Activated T-cell treated with anti-CD3 and anti-CD28 coated beads, Interleukin-2, amount 50 U/mL, for 4 hours (primary cell): ENCODE measurements around the gene ZNF496. TPM values are rescaled to one million over a fixed set of nuclear protein-coding genes. Genes with fewer than 3 reads are reported as not detected.
"Not testable (repeated sequence)": the region's sequence is repeated elsewhere in the genome, so short reads cannot be mapped to it uniquely, and the experiment has no call there.

ENCODE experiments used
- ATAC-seq, 2 donors: fragments of 200-7000 bp; cut with Tn5 transposase; one replicate each; pipeline ENCODE4 v1.10.0; 2021
- DNase-seq: peaks from one replicate; pipeline ENCODE4 v3.0.0-alpha.2; 2020
- H3K27me3 Mint-ChIP-seq: one replicate; pipeline ENCODE4 v1.8.0; 2021; ENCODE audit warnings: low read depth, mixed read lengths
- H3K36me3 Mint-ChIP-seq: one replicate; pipeline ENCODE4 v1.8.0; 2022; ENCODE audit warnings: mixed read lengths; ENCODE audit not compliant: insufficient read depth
- H3K4me1 Mint-ChIP-seq: one replicate; pipeline ENCODE4 v1.8.0; 2021; ENCODE audit warnings: low read depth, mixed read lengths
- H3K4me3 Mint-ChIP-seq: one replicate; pipeline ENCODE4 v1.8.0; 2021; ENCODE audit warnings: mild to moderate bottlenecking, moderate library complexity, mixed read lengths
- H3K9me3 Mint-ChIP-seq: one replicate; pipeline ENCODE4 v1.8.0; 2021; ENCODE audit warnings: mixed read lengths
- total RNA-seq, 3 donors: library from RNA; stranded (reverse); gene quantifications; one replicate each; pipeline ENCODE4 v1.2.1, GENCODE V29; 2021

Gene ZNF496
- total RNA-seq, 3 donors from 2014 or later: 12.9 to 19.8 (median 17.6) TPM

DNA sequence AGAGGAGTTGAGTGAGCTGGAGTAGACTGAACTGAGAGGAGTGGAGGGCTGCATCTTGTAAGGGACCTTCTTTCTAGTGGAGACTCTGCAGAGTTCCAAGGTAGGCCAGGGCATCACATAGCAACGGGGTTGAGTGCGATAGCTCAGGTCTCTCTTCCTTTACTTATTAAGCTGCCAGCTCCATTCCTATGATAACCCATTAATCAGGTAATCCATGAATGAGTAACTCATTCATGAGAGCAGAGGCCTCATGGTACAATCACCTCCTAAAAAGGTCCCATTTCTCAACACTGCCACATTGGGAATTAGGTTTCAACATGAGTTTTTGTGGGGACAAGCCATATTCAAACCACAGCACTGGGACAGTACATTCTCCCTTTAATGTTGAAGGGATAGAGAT, 54.5 kb downstream of the ZNF496 start:
- no peak for DNase-seq
- no peak overlapping the region for H3K4me3 Mint-ChIP-seq

GRCh38 chr1:247274605-247275256, 56.9 kb downstream of the ZNF496 start:
- Mint-ChIP-seq H3K27me3 (peaks cover 3% of the 10 kb centered on the region), H3K36me3 (peaks cover 1% of the 10 kb centered on the region), H3K4me3 (no peak overlapping the region), H3K9me3 (peaks cover 14% of the 10 kb centered on the region), H3K4me1 (no peaks in the 10 kb centered on the region)
- DNase-seq (no peak), ATAC-seq (no peak)

More for the DNA sequence above, 54.5 kb downstream of the ZNF496 start:
- H3K4me1 Mint-ChIP-seq: no peaks in the 10 kb centered on the region
- no peak for ATAC-seq
- H3K27me3 Mint-ChIP-seq: peaks cover 3% of the 10 kb centered on the region
- H3K36me3 Mint-ChIP-seq: peaks cover 1% of the 10 kb centered on the region
- H3K9me3 Mint-ChIP-seq: no peaks in the 10 kb centered on the region

- DNase-seq (no peak), ATAC-seq (no peak)
- Mint-ChIP-seq H3K36me3 (peaks cover 1% of the 10 kb centered on the region), H3K4me3 (no peak overlapping the region), H3K4me1 (no peaks in the 10 kb centered on the region), H3K27me3 (peaks cover 5% of the 10 kb centered on the region), H3K9me3 (peaks cover 14% of the 10 kb centered on the region)
Measured at GRCh38 chr1:247273013-247273412, 58.7 kb downstream of the ZNF496 start.

DNA sequence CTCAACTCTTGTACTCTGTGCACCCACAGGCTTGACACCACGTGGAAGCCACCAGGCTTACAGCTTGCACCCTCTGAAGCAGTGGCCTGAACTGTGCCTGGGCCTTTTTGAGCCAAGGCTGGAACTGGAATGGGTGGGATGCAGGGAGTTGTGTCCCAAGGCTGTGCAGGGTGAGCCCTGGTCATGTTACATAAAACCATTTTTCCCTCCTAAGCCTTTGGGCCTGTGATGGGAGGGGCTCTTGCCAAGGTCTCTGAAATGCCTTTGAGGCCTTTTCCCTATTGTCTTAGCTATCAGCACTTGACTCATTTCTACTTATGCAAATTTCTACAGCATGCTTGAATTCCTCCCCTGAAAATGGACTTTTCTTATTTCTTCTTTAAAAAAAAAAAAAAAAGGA, 61.7 kb downstream of the ZNF496 start:
- Mint-ChIP-seq H3K4me1 (no peaks in the 10 kb centered on the region), H3K36me3 (no peaks in the 10 kb centered on the region), H3K9me3 (peaks cover 24% of the 10 kb centered on the region), H3K4me3 (no peak overlapping the region), H3K27me3 (peaks cover 16% of the 10 kb centered on the region)
- ATAC-seq (no peak), DNase-seq (no peak)

GRCh38 chr1:247269133-247269532, 62.5 kb downstream of the ZNF496 start:
- peaks cover 16% of the 10 kb centered on the region for H3K27me3 Mint-ChIP-seq
- peaks cover 27% of the 10 kb centered on the region for H3K9me3 Mint-ChIP-seq
- H3K4me3 Mint-ChIP-seq: no peak overlapping the region
- DNase-seq: no peak
- ATAC-seq: no peak
- H3K4me1 Mint-ChIP-seq: no peaks in the 10 kb centered on the region
- no peaks in the 10 kb centered on the region for H3K36me3 Mint-ChIP-seq

DNA sequence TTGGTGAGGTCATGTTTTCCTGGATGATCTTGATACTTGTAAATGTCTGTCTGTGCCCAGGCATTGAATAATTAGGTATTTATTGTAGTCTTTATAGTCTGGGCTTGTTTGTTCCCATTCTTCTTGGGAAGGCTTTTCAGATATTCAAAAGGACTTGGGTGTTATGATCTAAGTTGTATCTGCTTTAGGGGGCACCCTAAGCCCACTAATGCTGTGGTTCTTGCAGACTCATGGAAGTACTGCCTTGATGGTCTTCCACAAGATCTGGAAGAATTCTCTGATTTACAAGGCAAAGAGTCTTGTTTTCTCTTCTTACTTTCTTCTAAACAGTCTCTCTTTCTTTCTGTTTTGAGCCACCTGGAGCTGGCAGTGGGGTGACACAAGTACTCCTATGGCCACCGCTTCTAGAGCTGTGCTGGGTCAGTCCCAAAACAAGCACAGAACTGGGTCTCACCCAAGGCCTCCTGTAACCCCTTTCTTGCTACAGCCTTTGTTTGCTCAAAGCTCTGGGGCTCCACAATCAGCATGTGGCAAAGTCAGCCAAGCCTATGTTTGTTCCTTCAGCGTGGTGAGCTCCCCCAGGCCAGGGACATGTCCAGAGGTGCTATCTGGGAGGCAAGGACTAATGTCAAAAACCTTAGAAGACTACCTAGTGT, 63.1 kb downstream of the ZNF496 start:
- Mint-ChIP-seq H3K36me3 (no peaks in the 10 kb centered on the region), H3K9me3 (peaks cover 31% of the 10 kb centered on the region), H3K4me3 (no peak overlapping the region), H3K4me1 (no peaks in the 10 kb centered on the region), H3K27me3 (peaks cover 19% of the 10 kb centered on the region)
- no peak for DNase-seq
- ATAC-seq: no peak

DNA sequence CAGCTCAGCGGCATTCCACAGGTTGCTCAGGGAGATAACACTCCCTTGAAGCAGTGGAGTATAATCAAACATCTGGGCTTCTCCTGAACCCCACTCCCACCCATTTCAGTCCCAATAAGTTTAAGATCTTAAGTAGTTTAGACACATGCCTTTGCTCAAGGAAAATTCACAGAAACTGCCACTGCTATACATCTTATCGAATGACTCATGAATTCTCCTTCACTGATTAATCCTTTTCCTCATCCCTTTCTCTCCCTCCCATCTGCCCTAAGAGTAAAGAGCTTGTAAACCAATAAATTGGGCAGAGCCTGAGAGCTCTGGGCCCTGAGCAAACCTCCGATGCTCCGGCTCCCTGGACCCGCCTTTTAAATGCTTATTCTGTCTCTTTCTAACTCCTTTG, 65.6 kb downstream of the ZNF496 start:
- no peaks in the 10 kb centered on the region for H3K4me1 Mint-ChIP-seq
- no peak for ATAC-seq
- H3K9me3 Mint-ChIP-seq: peaks cover 29% of the 10 kb centered on the region
- H3K27me3 Mint-ChIP-seq: peaks cover 19% of the 10 kb centered on the region
- H3K4me3 Mint-ChIP-seq: no peak overlapping the region
- H3K36me3 Mint-ChIP-seq: no peaks in the 10 kb centered on the region
- DNase-seq: no peak

DNA sequence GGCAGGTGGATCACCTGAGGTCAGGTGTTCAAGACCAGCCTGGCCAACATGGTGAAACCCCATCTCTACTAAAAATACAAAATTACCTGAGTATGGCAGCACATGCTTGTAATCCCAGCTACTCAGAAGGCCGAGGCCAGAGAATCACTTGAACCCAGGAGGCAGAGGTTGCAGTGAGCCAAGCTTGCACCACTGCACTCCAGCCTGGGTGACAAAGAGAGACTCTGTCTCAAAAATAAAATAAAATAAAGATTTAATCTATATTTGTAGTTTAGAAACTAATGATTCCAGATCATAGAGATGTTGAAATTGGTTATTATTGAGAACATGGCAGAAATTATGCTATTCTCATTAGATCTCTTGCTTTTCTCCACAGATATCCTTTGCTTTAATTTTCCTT, 75.9 kb downstream of the ZNF496 start, which contains the start of gene VN1R5:
Gene VN1R5, plus strand, starts transcription at position 301 of the 400 bp plus-strand sequence.
- H3K9me3 Mint-ChIP-seq: peaks cover 15% of the 10 kb centered on the region
- not testable (repeated sequence) for H3K4me3 Mint-ChIP-seq, H3K36me3 Mint-ChIP-seq, ATAC-seq, DNase-seq, H3K4me1 Mint-ChIP-seq
- H3K27me3 Mint-ChIP-seq: peaks cover 13% of the 10 kb centered on the region

DNA sequence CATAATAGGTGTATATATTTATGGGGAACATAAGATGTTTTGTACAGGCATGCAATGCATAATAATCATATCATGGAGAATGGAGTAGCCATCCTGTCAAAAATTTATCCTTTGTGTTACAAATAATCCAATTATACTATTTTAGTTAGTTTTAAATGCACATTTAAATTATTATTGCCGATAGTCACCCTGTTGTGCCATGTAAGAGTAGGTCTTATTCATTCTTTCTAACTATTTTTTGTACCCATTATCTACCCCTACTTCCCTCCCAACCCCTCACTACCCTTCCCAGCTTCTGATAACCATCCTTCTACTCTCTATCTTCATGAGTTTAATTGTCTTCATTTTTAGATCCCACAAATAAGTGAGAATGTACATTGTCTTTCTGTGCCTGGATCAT, 84.1 kb downstream of the ZNF496 start:
- Mint-ChIP-seq H3K36me3 (peaks cover 3% of the 10 kb centered on the region), H3K27me3 (peaks cover 12% of the 10 kb centered on the region), H3K4me1 (no peaks in the 10 kb centered on the region), H3K4me3 (no peak overlapping the region), H3K9me3 (peaks cover 34% of the 10 kb centered on the region)
- no peak for DNase-seq
- ATAC-seq: no peak

Other genes starting within 250 kb of the ZNF496 start
- gene ZNF669, start 227.5 kb downstream of the ZNF496 start, total RNA-seq: 1 to 10 TPM; 8.2 to 9.9 (median 9.8) TPM
- gene ZNF124, start 159.8 kb downstream of the ZNF496 start, total RNA-seq: 10 to 100 TPM; 16.6 to 19.6 (median 17.0) TPM
- not detected for gene VN1R5, start 75.8 kb downstream of the ZNF496 start, total RNA-seq
- gene NLRP3, start 84.3 kb upstream of the ZNF496 start, total RNA-seq: 1 to 10 TPM; 4.1 to 5.4 (median 4.2) TPM
- not detected for gene OR2B11, start 126.2 kb upstream of the ZNF496 start, total RNA-seq
- not detected for gene OR2C3, start 204.6 kb upstream of the ZNF496 start, total RNA-seq
- 1 to 10 TPM in 1 of 3 donors, under 1 TPM in 2; 0.05 to 2.4 (median 0.37) TPM for gene GCSAML, start 217.3 kb upstream of the ZNF496 start, total RNA-seq